Midbrain (tissue), 1 donor: ENCODE data around the gene KCTD16.

Source experiments
- DNase-seq: peaks from one replicate; lab custom pipeline; 2025; lab: John Stamatoyannopoulos, UW

KCTD16 gene

GRCh38 chr5:144209361-144209760 lies 38.7 kb downstream of the KCTD16 start:
- no peak for DNase-seq

DNA sequence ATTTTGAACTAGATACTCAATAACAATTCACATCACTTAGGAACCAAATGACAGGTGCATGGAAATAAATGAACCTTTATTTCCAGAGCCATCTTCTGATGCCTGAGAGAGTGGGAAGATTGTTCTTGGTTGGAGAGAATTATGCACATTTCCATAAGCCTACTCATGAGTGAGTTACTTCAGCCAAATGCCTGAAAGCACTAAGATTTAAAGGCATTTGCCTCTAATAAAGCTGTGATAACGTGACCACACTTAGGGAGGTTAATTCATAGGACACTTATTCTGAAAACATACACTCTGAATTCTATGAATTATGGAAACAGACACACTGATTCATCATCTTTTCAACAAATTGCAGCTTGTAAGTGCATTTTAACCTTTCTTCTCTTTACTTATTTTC lies 40.0 kb downstream of the KCTD16 start:
- no peak for DNase-seq

- no peak for DNase-seq
Observed at GRCh38 chr5:144219869-144220268, 49.2 kb downstream of the KCTD16 start.

DNA sequence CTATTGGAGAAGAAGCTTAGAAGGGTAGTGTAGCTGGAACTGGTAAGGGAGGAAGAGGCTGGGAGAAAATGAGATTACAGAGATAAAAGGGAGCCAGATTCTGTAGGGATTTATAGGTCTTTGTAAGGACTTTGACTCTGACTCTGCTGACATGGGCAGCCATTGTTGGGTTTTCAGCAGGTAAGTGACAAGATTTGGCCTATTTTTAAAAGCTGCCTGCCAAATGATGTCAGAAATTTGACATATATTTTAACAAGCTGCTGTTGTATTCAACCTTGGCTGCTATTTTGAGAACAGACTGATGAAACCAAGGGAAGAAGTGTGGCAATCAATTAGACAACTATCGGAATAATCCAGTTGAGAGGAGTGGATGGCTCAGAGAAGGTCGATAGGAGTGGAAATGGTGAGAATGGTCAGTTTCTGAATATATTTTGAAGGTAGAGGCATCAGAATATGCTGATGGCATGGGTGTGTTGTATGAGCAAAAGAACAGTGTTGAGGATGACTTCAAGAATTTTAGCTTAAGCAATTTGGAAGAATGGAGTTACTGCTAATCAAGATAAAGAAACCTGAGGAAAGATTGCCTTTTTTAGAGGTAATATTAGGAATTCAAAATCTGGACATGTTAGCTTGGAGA lies 56.8 kb downstream of the KCTD16 start:
- no peak for DNase-seq

- DNase-seq, result no peak
Observed at GRCh38 chr5:144230806-144231205, 60.1 kb downstream of the KCTD16 start.

GRCh38 chr5:144232285-144232684 lies 61.6 kb downstream of the KCTD16 start:
- DNase-seq, result no peak

DNA sequence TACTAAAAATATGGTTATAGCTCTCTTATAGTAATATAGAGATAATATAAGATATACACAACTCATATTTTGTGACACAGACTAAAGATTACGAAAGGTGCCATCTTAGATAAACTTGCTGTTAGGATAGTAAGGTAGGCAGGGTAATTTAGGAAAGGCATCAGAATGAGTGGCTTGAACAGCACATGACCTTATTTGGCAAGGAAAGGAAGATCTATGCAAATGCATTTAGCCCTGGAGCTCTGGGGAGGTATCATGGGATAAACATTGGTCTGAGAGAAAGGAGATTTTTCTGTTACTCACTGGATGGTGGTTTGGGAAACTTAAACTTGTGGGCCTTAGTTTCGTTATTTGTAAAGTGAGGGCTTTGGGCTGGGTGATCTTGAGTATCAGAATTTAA lies 65.8 kb downstream of the KCTD16 start:
- DNase-seq, result no peak

DNA sequence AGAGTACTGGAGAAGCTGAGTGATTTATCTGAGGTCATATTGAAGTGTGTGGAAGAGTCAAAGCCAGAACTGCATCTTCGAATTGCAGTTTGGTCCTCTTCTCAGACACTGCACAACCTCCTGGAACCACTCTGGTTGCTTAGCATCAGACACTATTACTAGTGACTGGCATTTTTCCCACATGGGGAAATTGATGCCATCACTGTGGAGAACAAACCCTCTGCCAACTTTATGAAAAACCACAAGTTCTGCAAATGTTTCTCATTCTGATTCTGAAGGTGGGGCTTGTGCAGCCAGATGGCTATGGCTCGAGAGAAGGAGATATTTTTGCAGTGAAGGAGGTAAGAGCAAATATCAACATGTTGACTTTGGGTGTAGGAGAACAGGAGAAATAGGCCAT lies 67.2 kb downstream of the KCTD16 start:
- DNase-seq, result peak; percentile 6

GRCh38 chr5:144247131-144247530 lies 76.5 kb downstream of the KCTD16 start:
- no peak for DNase-seq

DNA sequence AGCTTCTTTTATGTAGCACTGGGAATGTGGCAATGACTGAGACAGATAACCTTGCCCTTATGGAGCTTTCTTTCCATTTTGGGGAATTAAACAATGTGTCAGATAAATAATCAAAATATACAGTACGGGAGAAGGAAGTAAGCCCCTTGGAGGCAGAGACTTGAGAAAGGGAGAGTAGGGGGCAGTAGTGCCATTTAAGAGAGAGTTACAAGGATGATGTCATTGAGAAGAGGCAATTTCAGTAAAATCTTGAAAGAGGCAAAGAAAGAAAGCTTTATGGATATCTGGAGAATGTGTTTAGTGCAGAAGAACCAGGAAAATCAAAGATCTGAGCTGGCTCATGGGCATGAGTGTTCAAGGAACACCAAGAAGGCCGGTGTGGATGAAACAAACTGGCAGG lies 77.3 kb downstream of the KCTD16 start:
- DNase-seq, result no peak

- DNase-seq, result no peak
Observed at GRCh38 chr5:144249755-144250464, 79.2 kb downstream of the KCTD16 start.

DNA sequence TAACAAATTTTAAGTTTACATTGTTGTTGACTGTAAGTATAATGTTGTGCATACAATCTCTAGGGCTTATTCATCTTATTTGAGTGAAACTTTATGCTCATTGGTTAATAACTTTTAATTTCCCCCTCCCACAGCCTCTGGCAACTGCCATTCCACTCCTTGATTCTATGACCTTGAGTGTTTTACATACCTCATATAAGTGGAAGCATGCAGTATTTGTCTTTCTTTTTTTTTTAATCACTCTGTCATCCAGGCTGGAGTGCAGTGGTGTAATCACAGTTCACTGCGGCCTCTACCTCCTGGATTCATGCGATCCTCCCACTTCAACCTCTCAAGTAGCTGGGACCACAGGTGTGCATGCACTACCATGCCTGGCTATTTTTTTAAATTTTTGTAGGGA lies 83.9 kb downstream of the KCTD16 start:
- no peak for DNase-seq

DNA sequence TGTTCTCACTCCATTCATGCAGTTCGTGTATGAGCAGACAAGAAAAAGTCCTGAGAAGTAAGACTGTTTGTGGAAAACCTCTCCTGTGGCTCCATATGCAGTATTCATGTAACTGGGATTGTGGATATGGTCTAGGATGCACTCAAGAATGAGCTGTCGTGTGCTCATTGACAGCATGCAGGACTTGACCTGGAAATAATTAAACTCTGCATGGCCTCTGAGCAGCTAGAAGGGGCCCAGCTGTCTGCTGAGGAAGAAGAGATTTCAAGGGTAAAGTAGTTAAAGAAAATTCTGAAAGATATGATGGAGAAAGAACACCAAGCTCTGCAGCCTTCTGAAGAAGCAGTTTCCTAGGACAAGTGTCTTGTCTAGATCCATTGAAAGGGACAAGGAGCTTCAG lies 89.4 kb downstream of the KCTD16 start:
- DNase-seq, result no peak

- no peak for DNase-seq
Observed at GRCh38 chr5:144265643-144266247, 95.1 kb downstream of the KCTD16 start.

- no peak for DNase-seq
Observed at GRCh38 chr5:144267961-144268513, 97.4 kb downstream of the KCTD16 start.

GRCh38 chr5:144273232-144274027 lies 102.8 kb downstream of the KCTD16 start:
- no peak for DNase-seq

- DNase-seq, result no peak
Observed at GRCh38 chr5:144275329-144275728, 104.7 kb downstream of the KCTD16 start.

DNA sequence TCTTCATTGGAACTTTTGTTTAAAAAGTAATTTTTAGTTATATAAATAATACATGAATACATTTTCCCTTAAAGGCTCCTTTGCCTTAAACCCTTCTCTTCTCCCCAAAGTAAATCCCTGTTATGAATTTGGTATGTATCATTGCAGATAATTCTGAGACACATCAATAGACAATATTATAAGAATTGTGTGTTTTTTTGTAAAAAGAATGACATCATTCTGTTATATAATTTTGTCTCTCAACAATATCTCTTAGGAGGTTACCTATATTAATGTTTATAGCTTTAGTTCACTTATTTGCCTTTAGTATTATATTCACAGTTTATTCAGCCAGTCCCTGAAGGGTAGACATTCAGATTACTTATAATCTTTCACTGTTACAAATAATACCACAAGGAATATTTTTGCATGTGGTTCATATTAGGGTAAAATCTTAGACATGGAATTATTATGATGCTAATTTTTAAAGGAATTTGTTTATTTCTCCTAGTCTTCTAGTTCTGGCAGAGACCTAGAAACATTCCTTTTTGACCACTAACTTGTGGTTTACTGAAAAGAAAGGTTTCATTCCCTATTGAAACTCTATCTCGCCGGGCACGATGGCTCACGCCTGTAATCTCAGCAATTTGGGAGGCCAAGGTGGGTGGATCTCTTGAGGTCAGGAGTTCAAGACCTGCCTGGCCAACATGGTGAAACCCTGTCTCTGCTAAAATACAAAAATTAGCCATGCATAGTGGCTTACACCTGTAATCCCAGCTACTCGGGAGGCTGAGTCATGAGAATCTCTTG lies 105.6 kb downstream of the KCTD16 start:
- no peak for DNase-seq

DNA sequence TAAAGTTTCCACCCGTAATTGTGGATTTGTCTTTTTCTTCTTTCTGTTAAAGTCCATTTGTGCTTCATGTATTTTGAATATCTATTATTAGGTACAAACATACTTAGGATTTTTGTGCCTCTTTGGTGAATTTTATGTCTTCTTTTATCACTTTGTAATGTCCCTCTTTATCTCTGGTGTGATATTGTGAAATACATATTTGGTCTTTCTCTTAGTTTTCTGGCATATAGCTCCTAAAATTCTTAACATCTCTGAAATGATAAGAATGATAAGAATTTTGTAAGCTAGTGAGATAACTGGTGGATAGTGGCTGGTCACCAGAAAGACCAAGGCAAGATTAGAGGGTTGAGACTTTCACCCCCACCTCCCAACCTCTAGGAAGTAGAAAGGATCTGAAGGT lies 111.1 kb downstream of the KCTD16 start:
- no peak for DNase-seq

DNA sequence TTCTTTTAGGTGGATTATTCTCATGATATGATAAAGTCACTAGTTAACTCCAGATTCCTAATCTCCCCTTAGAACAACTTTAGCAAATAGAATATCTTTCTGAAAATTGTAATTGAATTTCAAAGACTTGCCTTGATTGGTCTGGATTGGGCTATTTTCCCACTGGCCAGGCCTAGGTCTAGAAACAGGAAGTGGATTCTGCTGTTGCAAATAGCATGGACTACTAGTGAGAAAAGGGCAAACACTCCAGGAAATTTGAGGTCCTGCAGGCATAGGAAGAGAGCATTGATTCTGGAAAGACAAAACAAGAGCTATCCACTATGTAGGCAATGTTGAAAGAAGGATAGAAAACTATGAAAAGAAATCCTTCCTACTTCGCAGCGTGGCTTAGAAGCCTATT lies 113.4 kb downstream of the KCTD16 start:
- DNase-seq, result no peak

GRCh38 chr5:144284931-144285502 lies 114.3 kb downstream of the KCTD16 start:
- DNase-seq, result no peak
